OCI-LY7 (cell line): ENCODE measurements around the gene GMPPA. TPM values are rescaled to one million over a fixed set of nuclear protein-coding genes. Genes with fewer than 3 reads are reported as not detected.

ENCODE experiments used
- BruUV-seq: library from RNA; stranded (reverse); fragments of 400-500 nt; replicated peaks from 2 replicates; lab custom pipeline; 2021; lab: Mats Ljungman, UMichigan
- CTCF ChIA-PET: fragments of 300-600 bp; sonication (Branson Sonifier 250); formaldehyde crosslinking; loops from one replicate; lab custom pipeline; 2022; ENCODE audit warnings: antibody characterized with exemption; ENCODE audit not compliant: unreplicated experiment; lab: Charles Lee
- POLR2A ChIA-PET: fragments of 300-600 bp; sonication (Branson Sonifier 250); formaldehyde crosslinking; loops from one replicate; lab custom pipeline; 2022; ENCODE audit warnings: antibody characterized with exemption; lab: Charles Lee
- DNase-seq: peaks from one replicate; pipeline ENCODE4 v3.0.0-alpha.2; 2015; ENCODE audit warnings: low spot score
- H2AFZ ChIP-seq: fragments of 200-600 bp; sonication (generic), shearing (Covaris generic); 2 replicates; pipeline ENCODE4 v1.6.1; 2014; ENCODE audit warnings: mild to moderate bottlenecking, antibody characterized with exemption, low read length, moderate library complexity
- H3K27ac ChIP-seq: fragments of 200-600 bp; sonication (generic); 2 replicates; pipeline ENCODE4 v1.5.1; 2014; ENCODE audit warnings: mixed run types, low read depth, mild to moderate bottlenecking, moderate library complexity, low read length, inconsistent platforms; ENCODE audit not compliant: poor library complexity, severe bottlenecking
- H3K36me3 ChIP-seq: fragments of 200-600 bp; sonication (generic); 2 replicates; pipeline ENCODE4 v1.6.1; 2014; ENCODE audit warnings: mild to moderate bottlenecking, antibody characterized with exemption, low read length, moderate library complexity, mixed read lengths; ENCODE audit not compliant: insufficient read depth
- H3K4me1 ChIP-seq: fragments of 200-600 bp; sonication (generic); 2 replicates; pipeline ENCODE4 v1.5.1; 2014; ENCODE audit warnings: mild to moderate bottlenecking, low read length; ENCODE audit not compliant: insufficient read depth, poor library complexity, severe bottlenecking
- H3K4me2 ChIP-seq: fragments of 200-600 bp; sonication (generic); 2 replicates; pipeline ENCODE4 v1.6.1; 2014; ENCODE audit warnings: mild to moderate bottlenecking, low read length
- H3K4me3 ChIP-seq: fragments of 200-600 bp; sonication (generic); 2 replicates; pipeline ENCODE4 v1.5.1; 2014; ENCODE audit warnings: mild to moderate bottlenecking, low read depth, low read length; ENCODE audit not compliant: poor library complexity, severe bottlenecking
- H3K79me2 ChIP-seq: fragments of 200-600 bp; sonication (generic); 2 replicates; pipeline ENCODE4 v1.6.1; 2016; ENCODE audit warnings: low read depth, mild to moderate bottlenecking, low read length, moderate library complexity, mixed read lengths; ENCODE audit not compliant: insufficient read depth
- H3K9me2 ChIP-seq: fragments of 200-600 bp; sonication (generic); 2 replicates; pipeline ENCODE4 v1.6.1; 2016; ENCODE audit warnings: mild to moderate bottlenecking, low read length, mixed read lengths; ENCODE audit not compliant: insufficient read depth
- H3K9me3 ChIP-seq: fragments of 200-600 bp; sonication (generic); 2 replicates; pipeline ENCODE4 v1.6.1; 2014; ENCODE audit warnings: mild to moderate bottlenecking, mixed run types, low read length, mixed read lengths
- H4K20me1 ChIP-seq: fragments of 200-600 bp; sonication (generic); 2 replicates; pipeline ENCODE4 v1.6.1; 2014; ENCODE audit warnings: mild to moderate bottlenecking, antibody characterized with exemption, low read length, moderate library complexity, mixed read lengths; ENCODE audit not compliant: insufficient read depth
- EZH2phosphoT487 ChIP-seq: fragments of 200-600 bp; sonication (generic); IDR thresholded peaks from 2 replicates; pipeline ENCODE4 v1.6.1; 2018; ENCODE audit warnings: low read depth, borderline replicate concordance, mild to moderate bottlenecking, mixed run types, antibody characterized with exemption, low read length, moderate library complexity, mixed read lengths
- intact Hi-C: fragments of 100-400 bp; cut with micrococcal nuclease; formaldehyde crosslinking; loops from one replicate; pipeline ENCODE4 v1.10.0; 2022; ENCODE audit not compliant: unreplicated experiment
- total RNA-seq, 2 experiments: library from RNA; depleted of rRNA in 1 of 2; stranded (reverse); fragments of >200 nt in 1 of 2; shearing (Covaris generic) in 1 of 2; gene quantifications; 2 replicates each; pipeline ENCODE4 v1.2.3, GENCODE V29; 2014 to 2022
- TF ChIP-seq, protein P1 (sequence below): fragments of 200-600 bp; sonication (generic); conservative IDR thresholded peaks from 2 replicates; pipeline ENCODE4 v1.5.1; 2014; ENCODE audit warnings: mild to moderate bottlenecking, antibody characterized with exemption, low read length, moderate library complexity, mixed read lengths

The GMPPA gene
- total RNA-seq, 2 experiments from 2014 or later = 28.4 to 46.4 TPM

DNA sequence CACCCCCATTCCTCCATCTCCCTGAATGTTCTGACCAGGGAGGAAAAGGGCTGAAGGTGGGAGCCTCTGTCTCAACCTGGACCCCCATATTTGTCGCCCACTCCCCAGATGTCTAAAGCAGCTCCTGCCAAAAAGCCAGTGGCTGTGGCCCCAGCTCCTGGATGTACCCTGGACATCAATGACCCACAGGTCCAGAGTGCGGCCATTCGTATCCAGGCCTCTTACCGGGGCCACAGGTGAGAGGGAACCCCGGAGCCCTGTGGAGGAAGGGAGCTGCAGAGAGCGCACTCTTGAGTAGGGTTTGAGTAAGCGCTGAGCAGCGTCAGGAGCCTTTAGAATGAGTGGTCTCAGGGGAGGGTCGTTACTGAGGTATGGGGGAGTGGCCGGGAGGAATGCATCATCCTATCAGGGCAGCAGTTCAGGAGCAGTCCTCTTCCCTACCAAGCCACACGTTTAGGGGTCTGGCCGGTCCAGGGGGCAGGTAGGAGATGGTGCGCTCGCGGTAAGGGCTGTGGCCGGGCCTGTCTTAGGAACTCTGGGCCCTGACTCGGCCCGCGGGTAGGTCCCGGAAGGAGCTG is 2.4 kb upstream of the GMPPA start:
- H2AFZ ChIP-seq = no peak overlapping the region
- peaks cover 23% of the 10 kb centered on the region for H3K4me1 ChIP-seq
- BruUV-seq = no TSS peak
- H3K9me2 ChIP-seq = no peaks in the 10 kb centered on the region
- H3K4me2 ChIP-seq = no peak overlapping the region
- DNase-seq = no peak
- intact Hi-C loops = no loop called here
- no peaks in the 10 kb centered on the region for H3K9me3 ChIP-seq
- ChIA-PET CTCF (interaction anchor here (0.5 to 1.3 kb wide), 5 partner anchors 18 to 68 kb away, joined by 3 to 23 read pairs (median 3); no protein-coding TSS in a partner anchor), POLR2A (interaction anchor here (0.6 kb wide), 1 partner anchor 42 kb away, joined by 3 read pairs; no protein-coding TSS in a partner anchor)
- TF ChIP-seq EZH2phosphoT487 = no peak
- TF ChIP-seq, protein P1, sequence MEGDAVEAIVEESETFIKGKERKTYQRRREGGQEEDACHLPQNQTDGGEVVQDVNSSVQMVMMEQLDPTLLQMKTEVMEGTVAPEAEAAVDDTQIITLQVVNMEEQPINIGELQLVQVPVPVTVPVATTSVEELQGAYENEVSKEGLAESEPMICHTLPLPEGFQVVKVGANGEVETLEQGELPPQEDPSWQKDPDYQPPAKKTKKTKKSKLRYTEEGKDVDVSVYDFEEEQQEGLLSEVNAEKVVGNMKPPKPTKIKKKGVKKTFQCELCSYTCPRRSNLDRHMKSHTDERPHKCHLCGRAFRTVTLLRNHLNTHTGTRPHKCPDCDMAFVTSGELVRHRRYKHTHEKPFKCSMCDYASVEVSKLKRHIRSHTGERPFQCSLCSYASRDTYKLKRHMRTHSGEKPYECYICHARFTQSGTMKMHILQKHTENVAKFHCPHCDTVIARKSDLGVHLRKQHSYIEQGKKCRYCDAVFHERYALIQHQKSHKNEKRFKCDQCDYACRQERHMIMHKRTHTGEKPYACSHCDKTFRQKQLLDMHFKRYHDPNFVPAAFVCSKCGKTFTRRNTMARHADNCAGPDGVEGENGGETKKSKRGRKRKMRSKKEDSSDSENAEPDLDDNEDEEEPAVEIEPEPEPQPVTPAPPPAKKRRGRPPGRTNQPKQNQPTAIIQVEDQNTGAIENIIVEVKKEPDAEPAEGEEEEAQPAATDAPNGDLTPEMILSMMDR = no peak
- H3K36me3 ChIP-seq = no peaks in the 10 kb centered on the region
- no peak overlapping the region for H3K27ac ChIP-seq
- H3K79me2 ChIP-seq = no peaks in the 10 kb centered on the region
- H3K4me3 ChIP-seq = no peak overlapping the region
- no peaks in the 10 kb centered on the region for H4K20me1 ChIP-seq

DNA sequence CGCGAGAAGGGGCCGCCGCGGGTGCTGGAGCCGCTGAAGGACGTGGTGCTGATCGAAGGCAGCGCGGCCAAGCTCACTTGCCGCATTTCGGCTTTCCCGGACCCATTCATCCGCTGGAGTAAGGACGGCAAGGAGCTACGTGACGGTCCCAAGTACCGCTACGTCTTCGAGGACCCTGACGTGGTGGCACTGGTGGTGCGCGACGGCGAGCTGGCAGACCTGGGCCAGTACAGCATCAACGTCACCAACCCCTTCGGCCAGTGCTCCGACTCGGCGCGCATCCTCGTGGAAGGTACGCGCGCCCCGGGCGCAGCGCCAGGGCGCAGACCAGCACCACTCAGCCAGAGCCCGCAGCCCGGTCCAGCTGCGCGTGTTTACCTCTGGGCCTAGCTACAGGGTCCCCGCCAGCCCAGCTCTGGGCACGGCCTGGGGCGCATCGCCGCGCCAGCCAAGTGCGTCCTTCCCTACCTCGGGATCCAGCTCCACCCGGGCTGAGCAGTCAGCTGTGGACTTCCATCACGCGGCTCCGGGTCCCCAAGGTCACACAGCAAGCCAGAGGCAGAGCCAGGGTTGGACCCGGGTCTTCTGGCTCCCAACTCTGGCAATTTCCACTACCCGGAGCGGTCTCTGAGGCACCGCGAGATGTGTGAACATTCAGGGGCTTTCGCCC is 1.7 kb upstream of the GMPPA start:
- ChIA-PET CTCF (interaction anchor here (0.5 to 1.1 kb wide), 2 partner anchors 19 to 33 kb away, joined by 3 read pairs; no protein-coding TSS in a partner anchor), POLR2A (no interaction called here)
- Histone ChIP-seq H3K4me2 (no peak overlapping the region), H3K9me3 (no peaks in the 10 kb centered on the region), H3K4me1 (peaks cover 23% of the 10 kb centered on the region), H3K27ac (no peak overlapping the region), H2AFZ (no peak overlapping the region), H3K4me3 (no peak overlapping the region), H3K36me3 (no peaks in the 10 kb centered on the region), H3K79me2 (no peaks in the 10 kb centered on the region), H4K20me1 (no peaks in the 10 kb centered on the region), H3K9me2 (no peaks in the 10 kb centered on the region)
- DNase-seq = no peak
- intact Hi-C loops = no loop called here
- no TSS peak for BruUV-seq
- TF ChIP-seq EZH2phosphoT487 = no peak

DNA sequence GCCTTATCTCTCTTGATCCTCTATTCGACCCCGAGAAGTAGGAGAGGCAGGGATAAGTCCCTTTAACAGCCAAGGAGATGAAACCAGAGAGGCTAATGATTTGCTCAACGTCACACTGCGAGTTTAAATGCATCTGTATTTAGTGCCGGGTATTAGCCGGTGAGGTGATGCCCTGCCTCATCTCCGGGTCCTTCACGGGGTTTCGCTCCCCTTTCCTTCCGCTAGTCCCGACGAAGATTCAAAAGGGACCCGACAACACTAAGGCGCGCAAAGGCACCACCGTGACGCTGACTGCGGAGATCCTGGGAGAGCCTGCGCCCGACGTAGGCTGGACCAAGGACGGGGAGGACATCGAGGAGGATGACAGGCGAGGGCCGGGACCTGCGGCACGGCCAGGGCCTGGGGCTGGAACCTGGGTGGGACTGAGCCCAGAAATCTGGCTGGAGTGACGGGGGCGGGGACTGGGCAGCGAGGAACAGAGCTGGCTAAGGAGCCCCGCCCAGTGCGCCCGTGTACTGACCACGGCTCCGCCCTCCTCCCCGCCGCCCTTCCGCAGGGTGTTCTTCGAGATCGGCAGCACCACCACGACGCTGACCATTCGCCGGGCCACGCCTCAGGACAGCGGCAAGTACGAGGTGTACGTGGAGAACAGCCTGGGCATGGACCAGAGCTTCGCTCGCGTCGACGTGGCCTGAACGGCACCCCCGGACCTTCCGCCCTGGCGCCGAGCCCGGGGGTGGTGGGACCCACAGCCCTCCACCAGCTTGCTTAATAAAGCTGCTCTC is 1.0 kb upstream of the GMPPA start:
- Histone ChIP-seq H3K9me3 (no peaks in the 10 kb centered on the region), H3K9me2 (no peaks in the 10 kb centered on the region), H3K27ac (no peak overlapping the region), H3K4me3 (peak overlapping the region; percentile 77), H3K4me1 (peaks cover 23% of the 10 kb centered on the region), H4K20me1 (no peaks in the 10 kb centered on the region), H2AFZ (peak overlapping the region; percentile 53; the same call in 1 of the 2 replicates), H3K36me3 (no peaks in the 10 kb centered on the region), H3K4me2 (peak overlapping the region; percentile 73), H3K79me2 (no peaks in the 10 kb centered on the region)
- no TSS peak for BruUV-seq
- DNase-seq = no peak
- intact Hi-C loops = no loop called here
- CTCF ChIA-PET = interaction anchor here (1.1 to 1.7 kb wide), 3 partner anchors 23 to 43 kb away, joined by 3 to 5 read pairs (median 5); no protein-coding TSS in a partner anchor
- POLR2A ChIA-PET = interaction anchor here (1.2 kb wide), 2 partner anchors 39 to 106 kb away, joined by 3 read pairs; no protein-coding TSS in a partner anchor
- TF ChIP-seq, protein P1 = no peak
- TF ChIP-seq EZH2phosphoT487 = no peak
